GM12872 (cell line): ENCODE results near the gene LGALSL.

Experiments used
- TF ChIP-seq, protein P1 (sequence below): IDR thresholded peaks from 3 replicates; pipeline ENCODE4 v1.5.1; 2011; ENCODE audit warnings: low read depth, mild to moderate bottlenecking, low read length, moderate library complexity; ENCODE audit not compliant: insufficient read depth

LGALSL gene

DNA sequence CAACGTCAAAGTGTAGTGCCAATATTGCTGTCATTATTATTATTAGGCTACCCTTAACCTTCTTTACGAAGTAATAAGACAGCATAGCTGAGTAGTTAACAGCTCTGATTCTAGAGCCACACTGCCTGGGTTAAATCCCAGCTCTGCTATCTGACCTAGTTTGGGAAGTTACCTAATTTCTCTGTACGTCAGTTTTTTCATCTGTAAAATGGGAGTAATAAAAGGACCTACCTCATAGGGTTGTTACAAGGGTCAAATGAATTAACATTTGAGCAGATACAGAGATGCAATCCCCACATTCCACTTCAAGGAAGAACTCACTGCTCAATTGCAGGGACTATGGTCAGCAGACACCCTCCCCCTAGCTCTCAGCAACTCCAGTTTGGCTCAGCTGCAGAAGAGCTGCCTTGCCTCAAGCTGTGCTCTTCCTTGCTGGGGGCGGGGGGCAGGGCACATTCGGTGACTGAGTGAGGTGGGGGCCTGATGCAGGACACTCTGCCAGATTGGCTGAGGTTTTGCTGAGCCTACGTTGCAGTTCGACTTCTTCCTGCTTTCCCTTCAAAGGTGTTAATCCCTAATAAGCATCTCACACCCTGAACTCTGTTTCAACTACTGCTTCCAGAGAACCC is 11.0 kb upstream of the LGALSL start:
- TF ChIP-seq, protein P1, sequence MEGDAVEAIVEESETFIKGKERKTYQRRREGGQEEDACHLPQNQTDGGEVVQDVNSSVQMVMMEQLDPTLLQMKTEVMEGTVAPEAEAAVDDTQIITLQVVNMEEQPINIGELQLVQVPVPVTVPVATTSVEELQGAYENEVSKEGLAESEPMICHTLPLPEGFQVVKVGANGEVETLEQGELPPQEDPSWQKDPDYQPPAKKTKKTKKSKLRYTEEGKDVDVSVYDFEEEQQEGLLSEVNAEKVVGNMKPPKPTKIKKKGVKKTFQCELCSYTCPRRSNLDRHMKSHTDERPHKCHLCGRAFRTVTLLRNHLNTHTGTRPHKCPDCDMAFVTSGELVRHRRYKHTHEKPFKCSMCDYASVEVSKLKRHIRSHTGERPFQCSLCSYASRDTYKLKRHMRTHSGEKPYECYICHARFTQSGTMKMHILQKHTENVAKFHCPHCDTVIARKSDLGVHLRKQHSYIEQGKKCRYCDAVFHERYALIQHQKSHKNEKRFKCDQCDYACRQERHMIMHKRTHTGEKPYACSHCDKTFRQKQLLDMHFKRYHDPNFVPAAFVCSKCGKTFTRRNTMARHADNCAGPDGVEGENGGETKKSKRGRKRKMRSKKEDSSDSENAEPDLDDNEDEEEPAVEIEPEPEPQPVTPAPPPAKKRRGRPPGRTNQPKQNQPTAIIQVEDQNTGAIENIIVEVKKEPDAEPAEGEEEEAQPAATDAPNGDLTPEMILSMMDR: no peak

DNA sequence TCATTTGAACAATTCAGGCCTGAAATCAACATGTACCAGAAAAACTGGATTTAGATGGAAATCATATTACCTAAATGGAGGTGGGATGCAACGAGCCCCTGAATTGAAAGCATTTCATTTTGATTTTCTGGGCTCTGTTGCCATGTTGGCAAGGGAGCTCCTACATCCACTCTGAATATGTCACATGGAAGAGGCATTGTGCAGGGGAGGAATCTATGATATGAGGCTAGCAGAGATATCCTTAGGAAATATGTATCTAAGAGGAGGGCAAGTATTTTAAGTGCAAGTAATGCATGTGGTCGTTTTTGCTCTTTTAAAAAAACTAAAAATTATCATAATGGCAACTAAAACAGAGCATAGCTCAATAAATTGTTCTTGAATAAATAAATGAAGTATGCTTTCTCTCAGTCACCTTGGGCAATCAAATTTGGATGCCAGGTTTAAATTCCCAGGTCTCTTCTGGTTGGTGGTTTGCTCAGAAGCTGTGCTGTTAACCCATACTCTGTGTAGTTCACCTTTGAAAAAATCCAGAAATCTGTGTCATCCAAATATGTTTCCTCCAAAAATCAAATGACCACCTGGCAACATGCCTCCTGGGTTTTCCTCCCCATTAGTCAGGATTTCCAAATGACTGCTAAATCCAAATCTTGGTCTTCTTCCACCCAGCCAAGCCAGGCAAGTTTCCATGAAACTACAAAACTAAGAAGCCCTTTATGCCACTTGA is 6.5 kb upstream of the LGALSL start:
- TF ChIP-seq, protein P1: no peak

GRCh38 chr2:64448041-64448426 is 5.9 kb upstream of the LGALSL start:
- TF ChIP-seq, protein P1: no peak

GRCh38 chr2:64451051-64451450 is 2.9 kb upstream of the LGALSL start:
- TF ChIP-seq, protein P1: no peak

GRCh38 chr2:64454386-64455332 is 697 bp downstream of the LGALSL start:
- TF ChIP-seq, protein P1: no peak

GRCh38 chr2:64455545-64455944 is 1.6 kb downstream of the LGALSL start:
- TF ChIP-seq, protein P1: no peak

GRCh38 chr2:64456293-64456692 is 2.3 kb downstream of the LGALSL start:
- TF ChIP-seq, protein P1: no peak
